NCI-H128 (cell line): Measurements from ENCODE around the gene CYP19A1.
"Not testable (repeated sequence)": the region's sequence is repeated elsewhere in the genome, so short reads cannot be mapped to it uniquely, and the experiment has no call there.

Experiments
- DNase-seq: peaks from one replicate; lab custom pipeline; 2025; ENCODE audit not compliant: unreplicated experiment; lab: John Stamatoyannopoulos, UW

The CYP19A1 gene

GRCh38 chr15:51188791-51189190 is 149.6 kb downstream of the CYP19A1 start:
- DNase-seq = not testable (repeated sequence)

GRCh38 chr15:51186891-51187290 is 151.5 kb downstream of the CYP19A1 start:
- DNase-seq = no peak

GRCh38 chr15:51186181-51186705 is 152.2 kb downstream of the CYP19A1 start:
- DNase-seq = no peak

- no peak for DNase-seq
These were observed 152.9 kb downstream of the CYP19A1 start for GRCh38 chr15:51185213-51186159.

- no peak for DNase-seq
These were observed 153.8 kb downstream of the CYP19A1 start for GRCh38 chr15:51184627-51185026.

- no peak for DNase-seq
These were observed 155.3 kb downstream of the CYP19A1 start for GRCh38 chr15:51183076-51183475.

GRCh38 chr15:51181905-51182304 is 156.5 kb downstream of the CYP19A1 start:
- no peak for DNase-seq

- no peak for DNase-seq
These were observed 157.2 kb downstream of the CYP19A1 start for GRCh38 chr15:51181221-51181620.

GRCh38 chr15:51180534-51180933 is 157.9 kb downstream of the CYP19A1 start:
- DNase-seq = no peak

GRCh38 chr15:51180011-51180410 is 158.4 kb downstream of the CYP19A1 start:
- no peak for DNase-seq

GRCh38 chr15:51172193-51172592 is 166.2 kb downstream of the CYP19A1 start:
- DNase-seq = no peak

GRCh38 chr15:51171634-51171932 is 166.8 kb downstream of the CYP19A1 start:
- no peak for DNase-seq

GRCh38 chr15:51170882-51171633 is 167.3 kb downstream of the CYP19A1 start:
- no peak for DNase-seq

- no peak for DNase-seq
These were observed 169.7 kb downstream of the CYP19A1 start for GRCh38 chr15:51168700-51169099.

GRCh38 chr15:51163843-51164242 is 174.6 kb downstream of the CYP19A1 start:
- no peak for DNase-seq

- no peak for DNase-seq
These were observed 175.3 kb downstream of the CYP19A1 start for GRCh38 chr15:51162865-51163762.

- no peak for DNase-seq
These were observed 176.7 kb downstream of the CYP19A1 start for GRCh38 chr15:51161491-51162220.

GRCh38 chr15:51160484-51160883 is 177.9 kb downstream of the CYP19A1 start:
- no peak for DNase-seq
